Inflammatory macrophage treated with lipopolysaccharide for 1 hour (primary cell): Measurements from ENCODE around the gene NINL.
A peak's percentile ranks its signal among the peaks of the same experiment; 100 is the strongest.
"Not testable (repeated sequence)": the region's sequence is repeated elsewhere in the genome, so short reads cannot be mapped to it uniquely, and the experiment has no call there.

Experiments
- DNase-seq, 2 donors: peaks; one replicate each; pipeline ENCODE4 v3.0.0-alpha.2; 2020 to 2022

Gene NINL

GRCh38 chr20:25532015-25532751 is 53.1 kb downstream of the NINL start:
- DNase-seq = no peak

GRCh38 chr20:25529295-25529951 is 55.9 kb downstream of the NINL start:
- DNase-seq = no peak

GRCh38 chr20:25527949-25528348 is 57.4 kb downstream of the NINL start:
- no peak for DNase-seq

GRCh38 chr20:25526446-25526845 is 58.9 kb downstream of the NINL start:
- no peak for DNase-seq

- peak; percentile 12 to 85 for DNase-seq
Observed at GRCh38 chr20:25525867-25526266, 59.5 kb downstream of the NINL start.

GRCh38 chr20:25525295-25525694 is 60.0 kb downstream of the NINL start:
- DNase-seq = no peak

GRCh38 chr20:25521382-25521781 is 63.9 kb downstream of the NINL start:
- no peak for DNase-seq

GRCh38 chr20:25517124-25517523 is 68.2 kb downstream of the NINL start:
- DNase-seq = no peak

- no peak for DNase-seq
Observed at GRCh38 chr20:25514747-25515340, 70.5 kb downstream of the NINL start.

- DNase-seq = no peak
Observed at GRCh38 chr20:25514195-25514594, 71.1 kb downstream of the NINL start.

GRCh38 chr20:25512709-25513108 is 72.6 kb downstream of the NINL start:
- no peak for DNase-seq

- no peak for DNase-seq
Observed at GRCh38 chr20:25511183-25511582, 74.1 kb downstream of the NINL start.

- DNase-seq = no peak
Observed at GRCh38 chr20:25510721-25511120, 74.6 kb downstream of the NINL start.

- DNase-seq = no peak
Observed at GRCh38 chr20:25510202-25510601, 75.1 kb downstream of the NINL start.

- no peak for DNase-seq
Observed at GRCh38 chr20:25509084-25509483, 76.2 kb downstream of the NINL start.

GRCh38 chr20:25508083-25508770 is 77.1 kb downstream of the NINL start:
- no peak for DNase-seq

GRCh38 chr20:25507385-25508082 is 77.8 kb downstream of the NINL start:
- no peak for DNase-seq

GRCh38 chr20:25504366-25505135 is 80.8 kb downstream of the NINL start:
- no peak for DNase-seq

- no peak for DNase-seq
Observed at GRCh38 chr20:25503936-25504335, 81.4 kb downstream of the NINL start.

GRCh38 chr20:25503051-25503639 is 82.2 kb downstream of the NINL start:
- not testable (repeated sequence) for DNase-seq

- DNase-seq = no peak
Observed at GRCh38 chr20:25500880-25501351, 84.4 kb downstream of the NINL start.
